HCT116 (cell line): ENCODE data around the gene C16orf78.

Source experiments
- EGR1 ChIP-seq: IDR thresholded peaks from 2 replicates; pipeline ENCODE4 v1.6.1; 2012; ENCODE audit warnings: low read depth
- EZH2 ChIP-seq: fragments of 200-600 bp; sonication (generic); IDR thresholded peaks from 2 replicates; pipeline ENCODE4 v1.6.1; 2017; ENCODE audit warnings: antibody characterized with exemption, mixed run types
- EZH2phosphoT487 ChIP-seq: fragments of 200-600 bp; IDR thresholded peaks from 2 replicates; pipeline ENCODE4 v1.6.1; 2018; ENCODE audit warnings: antibody characterized with exemption, borderline replicate concordance
- POLR2A ChIP-seq: IDR thresholded peaks from 2 replicates; pipeline ENCODE4 v1.7.0; 2011; ENCODE audit warnings: borderline replicate concordance; ENCODE audit not compliant: insufficient read depth, insufficient read length; ENCODE audit errors: extremely low read depth
- POLR2AphosphoS5 ChIP-seq: IDR thresholded peaks from 2 replicates; pipeline ENCODE4 v1.6.1; 2011; ENCODE audit warnings: mild to moderate bottlenecking, low read depth, low read length, moderate library complexity
- RAD21 ChIP-seq: IDR thresholded peaks from 2 replicates; pipeline ENCODE4 v1.6.1; 2012; ENCODE audit warnings: low read depth, mild to moderate bottlenecking
- SIN3A ChIP-seq: IDR thresholded peaks from 2 replicates; pipeline ENCODE4 v1.6.1; 2012; ENCODE audit warnings: low read depth
- TCF7L2 ChIP-seq: IDR thresholded peaks from 2 replicates; pipeline ENCODE4 v1.7.0; 2011; ENCODE audit warnings: borderline replicate concordance, inconsistent platforms; ENCODE audit not compliant: insufficient read depth, insufficient read length; ENCODE audit errors: extremely low read depth
- YY1 ChIP-seq: IDR thresholded peaks from 2 replicates; pipeline ENCODE4 v1.6.1; 2011; ENCODE audit warnings: low read length, low read depth, moderate library complexity, mild to moderate bottlenecking; ENCODE audit not compliant: insufficient replicate concordance; ENCODE audit errors: extremely low read depth
- ZFX ChIP-seq: fragments of 450-650 bp; IDR thresholded peaks from 2 replicates; pipeline ENCODE4 v1.6.1; 2017
- ZNF274 ChIP-seq: fragments of 200-500 bp; sonication (Bioruptor generic); IDR thresholded peaks from 2 replicates; pipeline ENCODE4 v1.6.1; 2014; ENCODE audit warnings: mild to moderate bottlenecking, low read depth, low read length, inconsistent platforms
- TF ChIP-seq, protein P1 (sequence below), 3 experiments: fragments of 200-600 bp in 1 of 3; sonication (generic) in 1 of 3; IDR thresholded peaks in 2 of 3; conservative IDR thresholded peaks in 1 of 3; 2 replicates each; pipeline ENCODE4 v1.5.1; 2012 to 2017; ENCODE audit warnings: low read depth in 2 of 3, low read length in 2 of 3, antibody characterized with exemption in 1 of 3, borderline replicate concordance in 1 of 3, control low read depth in 1 of 3, mild to moderate bottlenecking in 1 of 3, mixed read lengths in 1 of 3, mixed run types in 1 of 3, moderate library complexity in 1 of 3; ENCODE audit not compliant: insufficient read depth in 1 of 3
- TF ChIP-seq, protein P2 (sequence below): IDR thresholded peaks from 2 replicates; pipeline ENCODE4 v1.6.1; 2012
- TF ChIP-seq, protein P3 (sequence below): IDR thresholded peaks from 2 replicates; pipeline ENCODE4 v1.6.1; 2012; ENCODE audit warnings: low read depth

DNA sequence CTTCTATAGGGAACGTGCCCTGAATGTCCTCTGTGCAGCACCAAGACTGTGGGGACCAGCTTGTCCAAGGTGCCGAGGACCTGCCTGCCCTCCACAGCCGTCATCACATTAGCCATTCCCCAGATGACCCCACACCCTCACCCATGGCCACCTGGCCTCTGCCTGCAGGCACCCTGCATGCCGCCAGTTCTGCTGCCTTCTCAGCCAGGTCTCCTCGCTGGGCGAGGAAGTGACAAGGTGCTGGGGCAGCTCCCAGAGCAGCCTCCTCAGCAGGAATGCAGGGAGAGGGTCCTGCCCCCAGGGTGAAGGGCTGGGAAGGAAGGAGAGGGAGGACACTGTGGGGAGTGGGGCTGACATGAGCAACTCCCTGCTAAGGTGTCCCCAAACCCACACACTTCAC is 18.6 kb upstream of the C16orf78 start:
- TF ChIP-seq, protein P1, sequence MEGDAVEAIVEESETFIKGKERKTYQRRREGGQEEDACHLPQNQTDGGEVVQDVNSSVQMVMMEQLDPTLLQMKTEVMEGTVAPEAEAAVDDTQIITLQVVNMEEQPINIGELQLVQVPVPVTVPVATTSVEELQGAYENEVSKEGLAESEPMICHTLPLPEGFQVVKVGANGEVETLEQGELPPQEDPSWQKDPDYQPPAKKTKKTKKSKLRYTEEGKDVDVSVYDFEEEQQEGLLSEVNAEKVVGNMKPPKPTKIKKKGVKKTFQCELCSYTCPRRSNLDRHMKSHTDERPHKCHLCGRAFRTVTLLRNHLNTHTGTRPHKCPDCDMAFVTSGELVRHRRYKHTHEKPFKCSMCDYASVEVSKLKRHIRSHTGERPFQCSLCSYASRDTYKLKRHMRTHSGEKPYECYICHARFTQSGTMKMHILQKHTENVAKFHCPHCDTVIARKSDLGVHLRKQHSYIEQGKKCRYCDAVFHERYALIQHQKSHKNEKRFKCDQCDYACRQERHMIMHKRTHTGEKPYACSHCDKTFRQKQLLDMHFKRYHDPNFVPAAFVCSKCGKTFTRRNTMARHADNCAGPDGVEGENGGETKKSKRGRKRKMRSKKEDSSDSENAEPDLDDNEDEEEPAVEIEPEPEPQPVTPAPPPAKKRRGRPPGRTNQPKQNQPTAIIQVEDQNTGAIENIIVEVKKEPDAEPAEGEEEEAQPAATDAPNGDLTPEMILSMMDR (IDR thresholded peaks at IDR 0.05 in 2 of 3, conservative IDR thresholded peaks at IDR 0.05 in 1 of 3; ENCODE audit: borderline replicate concordance in 1 of 3, insufficient read depth in 1 of 3, low read depth in 2 of 3, low read length in 2 of 3) = no peak
- TF ChIP-seq POLR2A (no peak), ZFX (no peak), POLR2AphosphoS5 (no peak), YY1 (no peak), EZH2 (no peak), RAD21 (no peak), ZNF274 (no peak), SIN3A (no peak), TCF7L2 (no peak), EGR1 (no peak), EZH2phosphoT487 (no peak)
- TF ChIP-seq, protein P2, sequence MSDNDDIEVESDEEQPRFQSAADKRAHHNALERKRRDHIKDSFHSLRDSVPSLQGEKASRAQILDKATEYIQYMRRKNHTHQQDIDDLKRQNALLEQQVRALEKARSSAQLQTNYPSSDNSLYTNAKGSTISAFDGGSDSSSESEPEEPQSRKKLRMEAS = no peak
- TF ChIP-seq, protein P3, sequence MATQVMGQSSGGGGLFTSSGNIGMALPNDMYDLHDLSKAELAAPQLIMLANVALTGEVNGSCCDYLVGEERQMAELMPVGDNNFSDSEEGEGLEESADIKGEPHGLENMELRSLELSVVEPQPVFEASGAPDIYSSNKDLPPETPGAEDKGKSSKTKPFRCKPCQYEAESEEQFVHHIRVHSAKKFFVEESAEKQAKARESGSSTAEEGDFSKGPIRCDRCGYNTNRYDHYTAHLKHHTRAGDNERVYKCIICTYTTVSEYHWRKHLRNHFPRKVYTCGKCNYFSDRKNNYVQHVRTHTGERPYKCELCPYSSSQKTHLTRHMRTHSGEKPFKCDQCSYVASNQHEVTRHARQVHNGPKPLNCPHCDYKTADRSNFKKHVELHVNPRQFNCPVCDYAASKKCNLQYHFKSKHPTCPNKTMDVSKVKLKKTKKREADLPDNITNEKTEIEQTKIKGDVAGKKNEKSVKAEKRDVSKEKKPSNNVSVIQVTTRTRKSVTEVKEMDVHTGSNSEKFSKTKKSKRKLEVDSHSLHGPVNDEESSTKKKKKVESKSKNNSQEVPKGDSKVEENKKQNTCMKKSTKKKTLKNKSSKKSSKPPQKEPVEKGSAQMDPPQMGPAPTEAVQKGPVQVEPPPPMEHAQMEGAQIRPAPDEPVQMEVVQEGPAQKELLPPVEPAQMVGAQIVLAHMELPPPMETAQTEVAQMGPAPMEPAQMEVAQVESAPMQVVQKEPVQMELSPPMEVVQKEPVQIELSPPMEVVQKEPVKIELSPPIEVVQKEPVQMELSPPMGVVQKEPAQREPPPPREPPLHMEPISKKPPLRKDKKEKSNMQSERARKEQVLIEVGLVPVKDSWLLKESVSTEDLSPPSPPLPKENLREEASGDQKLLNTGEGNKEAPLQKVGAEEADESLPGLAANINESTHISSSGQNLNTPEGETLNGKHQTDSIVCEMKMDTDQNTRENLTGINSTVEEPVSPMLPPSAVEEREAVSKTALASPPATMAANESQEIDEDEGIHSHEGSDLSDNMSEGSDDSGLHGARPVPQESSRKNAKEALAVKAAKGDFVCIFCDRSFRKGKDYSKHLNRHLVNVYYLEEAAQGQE = no peak
